HL-60 (cell line): ENCODE measurements around the gene IL4I1.

Source experiments
- DNase-seq, 2 experiments: peaks; one replicate each; pipeline ENCODE4 v3.0.0-alpha.2; 2010 to 2020; ENCODE audit warnings: low read depth in 1 of 2, low spot score in 1 of 2
- H3K27ac ChIP-seq: fragments of 250-450 bp; sonication (Bioruptor Pico); replicated peaks from 2 replicates; pipeline ENCODE4 v1.5.1; 2020; ENCODE audit warnings: mild to moderate bottlenecking, moderate library complexity
- H3K27me3 ChIP-seq: fragments of 250-450 bp; sonication (Bioruptor Pico); 2 replicates; pipeline ENCODE4 v1.5.1; 2021; ENCODE audit warnings: mild to moderate bottlenecking, moderate library complexity; ENCODE audit not compliant: insufficient read depth, poor library complexity, severe bottlenecking
- H3K4me3 ChIP-seq: replicated peaks from 2 replicates; pipeline ENCODE4 v1.5.1; 2011; ENCODE audit warnings: mild to moderate bottlenecking, control low read depth, low read length; ENCODE audit not compliant: insufficient read depth
- GABPA ChIP-seq: IDR thresholded peaks from 2 replicates; pipeline ENCODE4 v1.6.1; 2012; ENCODE audit warnings: low read depth
- POLR2AphosphoS5 ChIP-seq: IDR thresholded peaks from 2 replicates; pipeline ENCODE4 v1.6.1; 2012; ENCODE audit warnings: low read depth
- SPI1 ChIP-seq: IDR thresholded peaks from 2 replicates; pipeline ENCODE4 v1.6.1; 2012; ENCODE audit warnings: low read depth, mild to moderate bottlenecking, borderline replicate concordance
- TF ChIP-seq, protein P1 (sequence below): IDR thresholded peaks from one replicate; pipeline ENCODE4 v1.5.1; 2011; ENCODE audit warnings: low read length, control low read depth, inconsistent platforms; ENCODE audit not compliant: insufficient read depth
- TF ChIP-seq, protein P2 (sequence below): IDR thresholded peaks from 2 replicates; pipeline ENCODE4 v1.6.1; 2012; ENCODE audit warnings: low read depth; ENCODE audit not compliant: insufficient replicate concordance

IL4I1 gene

DNA sequence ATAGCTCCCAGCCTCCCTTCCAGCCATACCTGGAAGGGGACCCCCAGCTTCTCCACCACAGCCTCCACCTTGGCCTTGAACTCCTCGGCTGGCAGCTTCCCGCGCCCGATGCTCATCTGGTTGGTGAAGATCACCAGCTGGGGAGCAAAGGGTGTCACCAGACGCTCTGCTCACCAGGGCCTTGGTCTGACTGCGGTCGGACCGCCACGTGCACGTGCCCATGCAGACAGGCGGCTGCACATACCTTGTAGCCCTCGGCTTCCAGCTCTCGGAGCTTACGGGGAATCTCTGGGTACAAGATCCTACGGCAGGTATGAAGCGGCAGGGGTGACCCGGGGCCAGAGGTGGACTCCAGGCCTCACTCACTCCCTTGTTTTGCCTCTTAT is 32.8 kb downstream of the IL4I1 start:
- TF ChIP-seq GABPA (no peak), POLR2AphosphoS5 (peak; percentile 10; the same call in 1 of the 2 replicates), SPI1 (no peak)
- TF ChIP-seq, protein P1, sequence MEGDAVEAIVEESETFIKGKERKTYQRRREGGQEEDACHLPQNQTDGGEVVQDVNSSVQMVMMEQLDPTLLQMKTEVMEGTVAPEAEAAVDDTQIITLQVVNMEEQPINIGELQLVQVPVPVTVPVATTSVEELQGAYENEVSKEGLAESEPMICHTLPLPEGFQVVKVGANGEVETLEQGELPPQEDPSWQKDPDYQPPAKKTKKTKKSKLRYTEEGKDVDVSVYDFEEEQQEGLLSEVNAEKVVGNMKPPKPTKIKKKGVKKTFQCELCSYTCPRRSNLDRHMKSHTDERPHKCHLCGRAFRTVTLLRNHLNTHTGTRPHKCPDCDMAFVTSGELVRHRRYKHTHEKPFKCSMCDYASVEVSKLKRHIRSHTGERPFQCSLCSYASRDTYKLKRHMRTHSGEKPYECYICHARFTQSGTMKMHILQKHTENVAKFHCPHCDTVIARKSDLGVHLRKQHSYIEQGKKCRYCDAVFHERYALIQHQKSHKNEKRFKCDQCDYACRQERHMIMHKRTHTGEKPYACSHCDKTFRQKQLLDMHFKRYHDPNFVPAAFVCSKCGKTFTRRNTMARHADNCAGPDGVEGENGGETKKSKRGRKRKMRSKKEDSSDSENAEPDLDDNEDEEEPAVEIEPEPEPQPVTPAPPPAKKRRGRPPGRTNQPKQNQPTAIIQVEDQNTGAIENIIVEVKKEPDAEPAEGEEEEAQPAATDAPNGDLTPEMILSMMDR, result no peak
- TF ChIP-seq, protein P2, sequence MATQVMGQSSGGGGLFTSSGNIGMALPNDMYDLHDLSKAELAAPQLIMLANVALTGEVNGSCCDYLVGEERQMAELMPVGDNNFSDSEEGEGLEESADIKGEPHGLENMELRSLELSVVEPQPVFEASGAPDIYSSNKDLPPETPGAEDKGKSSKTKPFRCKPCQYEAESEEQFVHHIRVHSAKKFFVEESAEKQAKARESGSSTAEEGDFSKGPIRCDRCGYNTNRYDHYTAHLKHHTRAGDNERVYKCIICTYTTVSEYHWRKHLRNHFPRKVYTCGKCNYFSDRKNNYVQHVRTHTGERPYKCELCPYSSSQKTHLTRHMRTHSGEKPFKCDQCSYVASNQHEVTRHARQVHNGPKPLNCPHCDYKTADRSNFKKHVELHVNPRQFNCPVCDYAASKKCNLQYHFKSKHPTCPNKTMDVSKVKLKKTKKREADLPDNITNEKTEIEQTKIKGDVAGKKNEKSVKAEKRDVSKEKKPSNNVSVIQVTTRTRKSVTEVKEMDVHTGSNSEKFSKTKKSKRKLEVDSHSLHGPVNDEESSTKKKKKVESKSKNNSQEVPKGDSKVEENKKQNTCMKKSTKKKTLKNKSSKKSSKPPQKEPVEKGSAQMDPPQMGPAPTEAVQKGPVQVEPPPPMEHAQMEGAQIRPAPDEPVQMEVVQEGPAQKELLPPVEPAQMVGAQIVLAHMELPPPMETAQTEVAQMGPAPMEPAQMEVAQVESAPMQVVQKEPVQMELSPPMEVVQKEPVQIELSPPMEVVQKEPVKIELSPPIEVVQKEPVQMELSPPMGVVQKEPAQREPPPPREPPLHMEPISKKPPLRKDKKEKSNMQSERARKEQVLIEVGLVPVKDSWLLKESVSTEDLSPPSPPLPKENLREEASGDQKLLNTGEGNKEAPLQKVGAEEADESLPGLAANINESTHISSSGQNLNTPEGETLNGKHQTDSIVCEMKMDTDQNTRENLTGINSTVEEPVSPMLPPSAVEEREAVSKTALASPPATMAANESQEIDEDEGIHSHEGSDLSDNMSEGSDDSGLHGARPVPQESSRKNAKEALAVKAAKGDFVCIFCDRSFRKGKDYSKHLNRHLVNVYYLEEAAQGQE, result no peak
- Histone ChIP-seq H3K4me3 (no peak overlapping the region), H3K27ac (no peak overlapping the region)

DNA sequence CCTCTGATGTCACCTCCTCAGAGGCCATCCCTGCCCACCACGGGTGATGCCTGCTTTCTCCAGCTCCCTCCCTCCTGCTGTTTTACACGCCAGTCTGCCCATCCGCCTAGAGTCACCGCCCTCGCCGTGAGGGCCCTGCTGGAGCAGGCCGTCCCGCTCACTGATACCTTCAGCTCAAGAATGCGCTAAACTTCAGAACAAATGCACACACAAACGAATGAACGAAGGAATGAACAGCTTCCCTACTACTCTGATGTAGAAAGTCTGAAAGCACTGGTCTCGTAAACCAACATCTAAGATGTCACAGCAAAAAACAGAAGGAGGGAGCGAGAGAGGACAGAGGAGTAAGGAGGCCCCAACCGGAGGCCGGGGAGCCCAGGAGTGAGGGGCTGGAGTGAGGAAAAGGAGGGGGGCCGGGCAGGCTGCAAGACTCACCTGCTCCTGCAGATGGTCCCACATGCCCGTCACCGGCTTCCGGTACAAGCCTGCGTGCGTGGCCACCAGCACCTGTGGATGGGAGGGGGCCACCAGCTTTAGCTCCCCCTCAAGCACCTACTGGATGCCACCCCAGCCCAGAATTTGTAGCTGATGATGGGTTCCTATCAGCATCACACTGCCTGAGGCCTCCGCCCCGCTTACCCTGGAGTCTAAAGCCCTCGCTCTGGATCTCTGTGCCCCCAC is 33.3 kb downstream of the IL4I1 start:
- H3K27me3 ChIP-seq, result no peaks in the 10 kb centered on the region
- no peak overlapping the region for H3K27ac ChIP-seq
- H3K4me3 ChIP-seq, result no peak overlapping the region
- TF ChIP-seq GABPA, result no peak
- TF ChIP-seq POLR2AphosphoS5, result no peak
- TF ChIP-seq, protein P1, result no peak
- no peak for DNase-seq

More for the DNA sequence above, 32.8 kb downstream of the IL4I1 start:
- no peaks in the 10 kb centered on the region for H3K27me3 ChIP-seq
- no peak for DNase-seq

DNA sequence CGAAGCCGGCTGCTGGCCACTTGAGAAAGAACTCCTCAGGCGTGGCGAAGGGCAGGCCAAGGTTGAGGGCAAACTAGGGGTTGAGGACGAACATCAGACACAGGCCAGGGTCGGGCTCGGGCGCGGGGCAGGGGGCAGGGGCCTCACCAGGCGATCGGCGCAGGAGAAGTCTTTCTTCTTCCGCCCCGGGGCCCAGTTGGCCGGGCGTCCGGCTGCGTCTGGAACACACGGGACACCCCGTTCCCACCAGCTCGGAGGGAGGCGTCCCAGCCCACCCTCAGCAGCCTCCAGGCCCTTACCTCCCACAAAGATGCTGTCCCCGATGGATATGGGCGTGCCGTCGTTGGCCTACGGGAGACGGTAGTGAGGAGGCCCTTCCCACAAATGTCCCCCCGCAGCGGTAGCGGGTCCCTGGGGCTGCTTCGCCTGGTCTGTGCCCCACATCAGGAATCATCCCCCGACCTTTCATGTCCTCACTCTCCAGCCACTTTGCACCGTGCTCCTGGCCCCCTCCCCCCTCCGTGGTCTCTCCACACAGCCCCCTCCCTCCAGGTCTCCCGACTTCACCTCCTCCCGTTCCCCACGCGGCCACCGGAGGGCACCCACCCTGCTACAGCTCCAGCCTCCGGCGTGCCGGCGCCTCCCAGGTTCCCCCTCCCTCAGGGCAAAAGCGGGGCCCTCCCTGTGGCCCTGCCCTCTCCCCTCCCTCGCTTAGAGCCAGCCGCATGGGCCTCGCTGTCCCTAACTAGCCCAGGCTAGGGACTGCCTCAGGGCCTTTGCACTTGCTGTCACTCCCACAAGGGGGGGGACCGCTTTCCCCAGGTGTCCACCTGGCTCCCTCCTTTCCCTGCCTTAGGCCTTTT is 34.1 kb downstream of the IL4I1 start:
- H3K27me3 ChIP-seq, result no peaks in the 10 kb centered on the region
- H3K4me3 ChIP-seq, result no peak overlapping the region
- DNase-seq, result no peak
- TF ChIP-seq POLR2AphosphoS5 (no peak), GABPA (no peak), SPI1 (no peak)
- TF ChIP-seq, protein P2, result no peak
- TF ChIP-seq, protein P1, result no peak
- H3K27ac ChIP-seq, result no peak overlapping the region
